Measurements from ENCODE around the gene SRSF12. TPM values are rescaled to one million over a fixed set of nuclear protein-coding genes. Genes with fewer than 3 reads are reported as not detected.

SRSF12 gene
- total RNA-seq, 4 donors from 2014 or later: 0.15 to 0.36 TPM; not detected in 2

GRCh38 chr6:89080281-89081128, 37.4 kb downstream of the SRSF12 start, which contains the start of gene PNRC1:
Gene PNRC1 (plus strand): TSS chr6:89080751. CDS start chr6:89080895, 144 bp downstream.
- DNase-seq (ENCODE audit: low spot score in 2 of 2): peak; percentile 100
- Histone ChIP-seq H3K4me1 (peaks cover 31% of the 10 kb centered on the region), H3K4me3 (peak within 1 kb of the TSS; percentile 71), H3K36me3 (peaks cover 24% of the 10 kb centered on the region), H3K27ac (peak within 1 kb of the TSS; percentile 96), H3K27me3 (no peaks in the 10 kb centered on the region), H3K9me3 (no peaks in the 10 kb centered on the region)
- 1% methylated on average over 38 of the region's 63 CpGs for WGBS
- TF ChIP-seq EP300 (IDR thresholded peaks at IDR 0.05) (no peak), POLR2AphosphoS5 (IDR thresholded peaks at IDR 0.05) (peak; percentile 98 to 100 (median 98)), POLR2A (IDR thresholded peaks at IDR 0.05) (peak; percentile 99 to 100)

GRCh38 chr6:89079511-89080234, 38.2 kb downstream of the SRSF12 start:
- TF ChIP-seq, protein P1, sequence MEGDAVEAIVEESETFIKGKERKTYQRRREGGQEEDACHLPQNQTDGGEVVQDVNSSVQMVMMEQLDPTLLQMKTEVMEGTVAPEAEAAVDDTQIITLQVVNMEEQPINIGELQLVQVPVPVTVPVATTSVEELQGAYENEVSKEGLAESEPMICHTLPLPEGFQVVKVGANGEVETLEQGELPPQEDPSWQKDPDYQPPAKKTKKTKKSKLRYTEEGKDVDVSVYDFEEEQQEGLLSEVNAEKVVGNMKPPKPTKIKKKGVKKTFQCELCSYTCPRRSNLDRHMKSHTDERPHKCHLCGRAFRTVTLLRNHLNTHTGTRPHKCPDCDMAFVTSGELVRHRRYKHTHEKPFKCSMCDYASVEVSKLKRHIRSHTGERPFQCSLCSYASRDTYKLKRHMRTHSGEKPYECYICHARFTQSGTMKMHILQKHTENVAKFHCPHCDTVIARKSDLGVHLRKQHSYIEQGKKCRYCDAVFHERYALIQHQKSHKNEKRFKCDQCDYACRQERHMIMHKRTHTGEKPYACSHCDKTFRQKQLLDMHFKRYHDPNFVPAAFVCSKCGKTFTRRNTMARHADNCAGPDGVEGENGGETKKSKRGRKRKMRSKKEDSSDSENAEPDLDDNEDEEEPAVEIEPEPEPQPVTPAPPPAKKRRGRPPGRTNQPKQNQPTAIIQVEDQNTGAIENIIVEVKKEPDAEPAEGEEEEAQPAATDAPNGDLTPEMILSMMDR (IDR thresholded peaks at IDR 0.05): no peak
- TF ChIP-seq POLR2A (IDR thresholded peaks at IDR 0.05) (no peak), POLR2AphosphoS5 (IDR thresholded peaks at IDR 0.05) (peak in 1 of 3 donors; percentile 31)
- peak overlapping the region; percentile 96 for H3K27ac ChIP-seq
- H3K27me3 ChIP-seq: no peaks in the 10 kb centered on the region
- no peak for DNase-seq (ENCODE audit: low spot score in 2 of 2)
- H3K36me3 ChIP-seq: peaks cover 17% of the 10 kb centered on the region
- H3K4me3 ChIP-seq: peak overlapping the region; percentile 71
- WGBS: under 1% methylated on average over 20 of the region's 20 CpGs
- H3K4me1 ChIP-seq: peaks cover 27% of the 10 kb centered on the region
- no peaks in the 10 kb centered on the region for H3K9me3 ChIP-seq

GRCh38 chr6:89073840-89074239, 44.0 kb downstream of the SRSF12 start:
- Histone ChIP-seq H3K36me3 (no peaks in the 10 kb centered on the region), H3K4me3 (no peak overlapping the region), H3K4me1 (peaks cover 1% of the 10 kb centered on the region), H3K9me3 (no peaks in the 10 kb centered on the region), H3K27ac (no peak overlapping the region), H3K27me3 (no peaks in the 10 kb centered on the region)
- 89% methylated on average over 2 of the region's 2 CpGs for WGBS
- TF ChIP-seq POLR2A (IDR thresholded peaks at IDR 0.05) (no peak), EP300 (IDR thresholded peaks at IDR 0.05) (no peak), POLR2AphosphoS5 (IDR thresholded peaks at IDR 0.05) (no peak)
- TF ChIP-seq, protein P1 (IDR thresholded peaks at IDR 0.05): no peak
- no peak for DNase-seq (ENCODE audit: low spot score in 2 of 2)

DNA sequence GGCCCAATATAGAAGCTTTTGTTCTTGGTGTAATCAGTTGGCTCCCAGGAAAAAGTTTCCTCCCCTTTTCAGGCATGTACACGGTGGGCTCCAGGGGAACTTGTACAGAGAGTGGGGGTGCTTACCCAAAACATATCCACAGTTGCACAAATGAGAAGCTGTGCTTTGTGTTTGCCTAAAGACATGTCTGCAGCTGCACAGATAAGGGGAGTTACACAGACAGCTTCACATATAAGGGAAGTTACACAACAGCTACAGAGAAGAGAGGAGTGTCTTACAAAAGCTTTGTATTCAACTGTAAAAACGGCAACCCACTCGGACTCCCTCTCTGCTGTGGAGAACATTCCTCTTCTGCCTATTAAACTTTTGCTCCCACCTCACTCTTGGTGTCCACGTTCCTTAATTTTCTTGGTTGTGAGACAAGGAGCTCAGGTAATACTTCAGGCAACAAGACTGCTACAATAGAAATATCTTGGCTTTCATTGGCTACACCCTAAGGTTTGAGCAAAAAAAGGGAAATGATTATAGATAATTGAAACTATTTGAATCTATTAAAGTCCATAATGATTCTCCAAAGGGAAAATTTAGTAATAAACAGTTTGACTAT, 44.8 kb downstream of the SRSF12 start:
- H3K27ac ChIP-seq: no peak overlapping the region
- 64% methylated on average over 4 of the region's 4 CpGs for WGBS

GRCh38 chr6:89071036-89071435, 46.8 kb downstream of the SRSF12 start:
- Histone ChIP-seq H3K27ac (no peak overlapping the region), H3K9me3 (no peaks in the 10 kb centered on the region), H3K27me3 (no peaks in the 10 kb centered on the region), H3K36me3 (no peaks in the 10 kb centered on the region), H3K4me1 (peaks cover 2% of the 10 kb centered on the region), H3K4me3 (no peak overlapping the region)
- DNase-seq (ENCODE audit: low spot score in 2 of 2): no peak
- TF ChIP-seq POLR2AphosphoS5 (IDR thresholded peaks at IDR 0.05): no peak
- TF ChIP-seq, protein P1 (IDR thresholded peaks at IDR 0.05): no peak
- no peak for TF ChIP-seq POLR2A (IDR thresholded peaks at IDR 0.05)
- no peak for TF ChIP-seq EP300 (IDR thresholded peaks at IDR 0.05)

More for the DNA sequence above, 44.8 kb downstream of the SRSF12 start:
- H3K27me3 ChIP-seq: no peaks in the 10 kb centered on the region
- DNase-seq (ENCODE audit: low spot score in 2 of 2): no peak
- no peaks in the 10 kb centered on the region for H3K36me3 ChIP-seq
- H3K4me1 ChIP-seq: no peaks in the 10 kb centered on the region
- no peak overlapping the region for H3K4me3 ChIP-seq
- TF ChIP-seq POLR2AphosphoS5 (IDR thresholded peaks at IDR 0.05): no peak
- TF ChIP-seq, protein P1 (IDR thresholded peaks at IDR 0.05): no peak
- H3K9me3 ChIP-seq: no peaks in the 10 kb centered on the region

Measured in suprapubic skin (tissue), 4 donors.